DMS114 treated with DMSO at 0.1 percent for 48 hours (cell line): ENCODE results near the gene ZNF286A.
"Not testable (repeated sequence)": the region's sequence is repeated elsewhere in the genome, so short reads cannot be mapped to it uniquely, and the experiment has no call there.

Experiments
- DNase-seq: peaks from one replicate; lab custom pipeline; 2025; ENCODE audit not compliant: unreplicated experiment; lab: John Stamatoyannopoulos, UW

Gene ZNF286A

DNA sequence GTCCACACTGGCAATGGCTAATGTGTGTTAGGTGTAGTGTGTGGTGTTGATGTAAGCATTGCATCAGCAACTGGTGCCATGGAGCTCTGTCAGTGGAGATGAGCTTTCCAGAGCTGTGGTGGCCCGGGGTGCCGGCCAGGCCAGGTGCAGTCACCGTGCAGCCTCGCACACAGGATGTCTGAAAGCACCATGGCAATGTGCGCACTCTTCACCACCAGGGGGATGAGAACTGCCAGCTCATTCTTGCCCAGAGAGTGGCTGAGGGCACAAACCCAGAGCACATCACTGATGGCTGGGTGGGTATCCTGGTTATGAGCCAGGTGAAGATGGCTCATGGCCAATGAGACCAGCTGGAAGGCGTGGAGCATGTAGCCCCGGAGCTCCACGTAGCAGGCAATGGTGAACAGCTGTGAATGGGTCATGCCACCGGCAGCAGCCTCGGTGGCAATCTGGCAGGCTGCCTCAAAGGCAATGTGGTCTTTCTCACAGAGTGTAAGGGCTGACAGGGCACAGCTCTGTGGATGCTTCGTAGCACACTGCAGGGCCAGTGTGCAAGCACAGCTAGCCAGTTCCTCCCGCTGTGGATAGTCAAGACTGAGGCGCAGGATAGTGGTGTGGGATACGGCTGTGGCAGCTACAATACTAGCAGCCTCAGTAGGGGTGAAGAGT lies 69.4 kb downstream of the ZNF286A start:
- not testable (repeated sequence) for DNase-seq
